ENCODE results near the gene PPHLN1.

GRCh38 chr12:42372154-42372791 is 46.3 kb downstream of the PPHLN1 start:
- TF ChIP-seq CTCF (IDR thresholded peaks at IDR 0.05) (peak; percentile 97), ZFX (IDR thresholded peaks at IDR 0.05; ENCODE audit: borderline replicate concordance) (no peak)

Data from 22Rv1 (cell line).